ENCODE data around the gene AARS2. TPM values are rescaled to one million over a fixed set of nuclear protein-coding genes. Genes with fewer than 3 reads are reported as not detected.

AARS2 gene
- total and polyA plus RNA-seq, 10 of the 15 experiments (the other 5 are each of a cell fraction or from before 2014, with no cell fraction given): 0.71 to 18.3 (median 12.7) TPM

DNA sequence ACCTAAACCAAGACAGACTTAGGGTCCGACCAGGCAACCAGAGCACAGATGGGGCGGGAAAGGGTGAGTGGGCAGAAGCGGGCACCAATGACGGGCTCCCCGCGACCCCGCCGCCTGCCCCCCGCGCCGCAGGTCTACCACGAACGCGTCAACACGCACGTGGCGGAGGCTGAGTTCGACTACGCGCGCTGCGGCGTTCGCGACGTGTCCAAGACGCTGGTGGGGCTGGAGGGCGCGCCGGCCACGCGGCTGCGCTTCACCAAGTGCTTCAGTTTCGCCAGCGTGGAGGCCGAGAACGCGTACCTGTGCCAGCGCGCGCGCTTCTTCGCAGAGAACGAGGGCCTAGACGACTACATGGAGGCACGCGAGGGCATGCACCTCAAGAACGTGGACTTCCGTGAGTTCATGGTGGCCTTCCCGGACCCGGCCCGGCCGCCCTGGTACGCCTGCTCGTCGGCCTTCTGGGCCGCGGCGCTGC lies 37.8 kb downstream of the AARS2 start:
- ChIA-PET RAD21 (ENCODE audit: unreplicated experiment) (no interaction called here), POLR2A (no interaction called here), CTCF (interaction anchor here (0.6 to 0.8 kb wide), 2 partner anchors 102 to 194 kb away, joined by 3 read pairs; no protein-coding TSS in a partner anchor), SMC1A (ENCODE audit: uncharacterized antibody, unreplicated experiment) (no interaction called here)
- H2AFZ ChIP-seq (ENCODE audit: control insufficient read depth, low read depth, low read length): no peak overlapping the region
- peaks cover 2 to 15% of the 10 kb centered on the region in 2 experiments; a peak in 3 of 4 replicates for H3K27me3 ChIP-seq (replicated peaks in 1 of 2; ENCODE audit: control insufficient read depth in 2 of 2, insufficient read depth in 2 of 2, low read length in 1 of 2)
- ATAC-seq: no peak
- no peak overlapping the region for H3K4me2 ChIP-seq (ENCODE audit: control insufficient read depth, insufficient read depth)
- in situ Hi-C loops (cut with MboI) (no loop called here), intact Hi-C loops (cut with micrococcal nuclease; ENCODE audit: unreplicated experiment) (no loop called here)
- no peak overlapping the region for H3K9ac ChIP-seq (ENCODE audit: control insufficient read depth, insufficient read depth, low read length)
- H3K4me3 ChIP-seq: no peak overlapping the region
- H3K79me2 ChIP-seq (ENCODE audit: control insufficient read depth, insufficient read depth, low read length): no peaks in the 10 kb centered on the region
- BruUV-seq (replicated peaks): no TSS peak
- no peaks in the 10 kb centered on the region; a peak in 1 of 4 replicates for H3K36me3 ChIP-seq (ENCODE audit: control insufficient read depth in 2 of 2, insufficient read depth in 2 of 2, low read length in 1 of 2)
- WGBS (ENCODE audit: insufficient coverage, insufficient replicate concordance, low lambda C conversion rate, missing lambda C conversion rate): 83% methylated on average over 32 of the region's 59 CpGs
- no peak for FAIRE-seq
- no peaks in the 10 kb centered on the region for H3K4me1 ChIP-seq (ENCODE audit: control insufficient read depth, insufficient read depth, low read length)
- H3K9me3 ChIP-seq (replicated peaks; ENCODE audit: control insufficient read depth, insufficient read depth, low read length): no peaks in the 10 kb centered on the region
- DNase-seq (ENCODE audit: low read depth, low spot score): no peak
- H4K20me1 ChIP-seq (ENCODE audit: control insufficient read depth, insufficient read depth): no peaks in the 10 kb centered on the region
- H3K27ac ChIP-seq (ENCODE audit: control insufficient read depth, insufficient read depth): no peak overlapping the region
- no peak for TF ChIP-seq TARDBP (IDR thresholded peaks at IDR 0.05; ENCODE audit: borderline replicate concordance)
- TF ChIP-seq SIN3A (IDR thresholded peaks at IDR 0.05; ENCODE audit: low read depth, low read length): no peak
- TF ChIP-seq SUPT20H (IDR thresholded peaks at IDR 0.05; ENCODE audit: borderline replicate concordance, control insufficient read depth, low read depth, low read length): no peak
- TF ChIP-seq, protein P1, sequence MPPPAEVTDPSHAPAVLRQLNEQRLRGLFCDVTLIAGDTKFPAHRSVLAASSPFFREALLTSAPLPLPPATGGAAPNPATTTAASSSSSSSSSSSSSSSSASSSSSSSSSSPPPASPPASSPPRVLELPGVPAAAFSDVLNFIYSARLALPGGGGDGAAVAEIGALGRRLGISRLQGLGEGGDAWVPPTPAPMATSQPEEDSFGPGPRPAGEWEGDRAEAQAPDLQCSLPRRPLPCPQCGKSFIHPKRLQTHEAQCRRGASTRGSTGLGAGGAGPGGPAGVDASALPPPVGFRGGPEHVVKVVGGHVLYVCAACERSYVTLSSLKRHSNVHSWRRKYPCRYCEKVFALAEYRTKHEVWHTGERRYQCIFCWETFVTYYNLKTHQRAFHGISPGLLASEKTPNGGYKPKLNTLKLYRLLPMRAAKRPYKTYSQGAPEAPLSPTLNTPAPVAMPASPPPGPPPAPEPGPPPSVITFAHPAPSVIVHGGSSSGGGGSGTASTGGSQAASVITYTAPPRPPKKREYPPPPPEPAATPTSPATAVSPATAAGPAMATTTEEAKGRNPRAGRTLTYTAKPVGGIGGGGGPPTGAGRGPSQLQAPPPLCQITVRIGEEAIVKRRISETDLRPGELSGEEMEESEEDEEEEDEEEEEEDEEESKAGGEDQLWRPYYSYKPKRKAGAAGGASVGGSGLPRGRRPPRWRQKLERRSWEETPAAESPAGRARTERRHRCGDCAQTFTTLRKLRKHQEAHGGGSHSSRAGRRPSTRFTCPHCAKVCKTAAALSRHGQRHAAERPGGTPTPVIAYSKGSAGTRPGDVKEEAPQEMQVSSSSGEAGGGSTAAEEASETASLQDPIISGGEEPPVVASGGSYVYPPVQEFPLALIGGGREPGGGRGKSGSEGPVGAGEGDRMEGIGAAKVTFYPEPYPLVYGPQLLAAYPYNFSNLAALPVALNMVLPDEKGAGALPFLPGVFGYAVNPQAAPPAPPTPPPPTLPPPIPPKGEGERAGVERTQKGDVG (CRISPR knock-in tag; IDR thresholded peaks at IDR 0.05): no peak
- TF ChIP-seq, protein P2, sequence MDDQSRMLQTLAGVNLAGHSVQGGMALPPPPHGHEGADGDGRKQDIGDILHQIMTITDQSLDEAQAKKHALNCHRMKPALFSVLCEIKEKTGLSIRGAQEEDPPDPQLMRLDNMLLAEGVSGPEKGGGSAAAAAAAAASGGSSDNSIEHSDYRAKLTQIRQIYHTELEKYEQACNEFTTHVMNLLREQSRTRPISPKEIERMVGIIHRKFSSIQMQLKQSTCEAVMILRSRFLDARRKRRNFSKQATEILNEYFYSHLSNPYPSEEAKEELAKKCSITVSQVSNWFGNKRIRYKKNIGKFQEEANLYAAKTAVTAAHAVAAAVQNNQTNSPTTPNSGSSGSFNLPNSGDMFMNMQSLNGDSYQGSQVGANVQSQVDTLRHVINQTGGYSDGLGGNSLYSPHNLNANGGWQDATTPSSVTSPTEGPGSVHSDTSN (IDR thresholded peaks at IDR 0.05; ENCODE audit: insufficient replicate concordance, low read depth, low read length): no peak
- no peak for TF ChIP-seq FOXM1 (IDR thresholded peaks at IDR 0.05; ENCODE audit: low read depth, low read length)
- no peak for TF ChIP-seq POU2F2 (IDR thresholded peaks at IDR 0.05; ENCODE audit: borderline replicate concordance, low read depth, low read length)
- no peak for TF ChIP-seq MYC (IDR thresholded peaks at IDR 0.05; ENCODE audit: insufficient read depth, insufficient read length, insufficient replicate concordance, low read length, severe bottlenecking)
- TF ChIP-seq, protein P3, sequence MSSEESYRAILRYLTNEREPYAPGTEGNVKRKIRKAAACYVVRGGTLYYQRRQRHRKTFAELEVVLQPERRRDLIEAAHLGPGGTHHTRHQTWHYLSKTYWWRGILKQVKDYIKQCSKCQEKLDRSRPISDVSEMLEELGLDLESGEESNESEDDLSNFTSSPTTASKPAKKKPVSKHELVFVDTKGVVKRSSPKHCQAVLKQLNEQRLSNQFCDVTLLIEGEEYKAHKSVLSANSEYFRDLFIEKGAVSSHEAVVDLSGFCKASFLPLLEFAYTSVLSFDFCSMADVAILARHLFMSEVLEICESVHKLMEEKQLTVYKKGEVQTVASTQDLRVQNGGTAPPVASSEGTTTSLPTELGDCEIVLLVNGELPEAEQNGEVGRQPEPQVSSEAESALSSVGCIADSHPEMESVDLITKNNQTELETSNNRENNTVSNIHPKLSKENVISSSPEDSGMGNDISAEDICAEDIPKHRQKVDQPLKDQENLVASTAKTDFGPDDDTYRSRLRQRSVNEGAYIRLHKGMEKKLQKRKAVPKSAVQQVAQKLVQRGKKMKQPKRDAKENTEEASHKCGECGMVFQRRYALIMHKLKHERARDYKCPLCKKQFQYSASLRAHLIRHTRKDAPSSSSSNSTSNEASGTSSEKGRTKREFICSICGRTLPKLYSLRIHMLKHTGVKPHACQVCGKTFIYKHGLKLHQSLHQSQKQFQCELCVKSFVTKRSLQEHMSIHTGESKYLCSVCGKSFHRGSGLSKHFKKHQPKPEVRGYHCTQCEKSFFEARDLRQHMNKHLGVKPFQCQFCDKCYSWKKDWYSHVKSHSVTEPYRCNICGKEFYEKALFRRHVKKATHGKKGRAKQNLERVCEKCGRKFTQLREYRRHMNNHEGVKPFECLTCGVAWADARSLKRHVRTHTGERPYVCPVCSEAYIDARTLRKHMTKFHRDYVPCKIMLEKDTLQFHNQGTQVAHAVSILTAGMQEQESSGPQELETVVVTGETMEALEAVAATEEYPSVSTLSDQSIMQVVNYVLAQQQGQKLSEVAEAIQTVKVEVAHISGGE (CRISPR knock-in tag; IDR thresholded peaks at IDR 0.05): no peak
- TF ChIP-seq, protein P4, sequence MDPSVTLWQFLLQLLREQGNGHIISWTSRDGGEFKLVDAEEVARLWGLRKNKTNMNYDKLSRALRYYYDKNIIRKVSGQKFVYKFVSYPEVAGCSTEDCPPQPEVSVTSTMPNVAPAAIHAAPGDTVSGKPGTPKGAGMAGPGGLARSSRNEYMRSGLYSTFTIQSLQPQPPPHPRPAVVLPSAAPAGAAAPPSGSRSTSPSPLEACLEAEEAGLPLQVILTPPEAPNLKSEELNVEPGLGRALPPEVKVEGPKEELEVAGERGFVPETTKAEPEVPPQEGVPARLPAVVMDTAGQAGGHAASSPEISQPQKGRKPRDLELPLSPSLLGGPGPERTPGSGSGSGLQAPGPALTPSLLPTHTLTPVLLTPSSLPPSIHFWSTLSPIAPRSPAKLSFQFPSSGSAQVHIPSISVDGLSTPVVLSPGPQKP (IDR thresholded peaks at IDR 0.05; ENCODE audit: low read depth, low read length): no peak
- TF ChIP-seq ETV6 (conservative IDR thresholded peaks at IDR 0.05 in 1 of 2, IDR thresholded peaks at IDR 0.05 in 1 of 2; ENCODE audit: borderline replicate concordance in 1 of 2, low read depth in 1 of 2): no peak
- TF ChIP-seq MEF2B (IDR thresholded peaks at IDR 0.05; ENCODE audit: partially characterized antibody, poor library complexity, severe bottlenecking): no peak
- TF ChIP-seq FOXK2 (IDR thresholded peaks at IDR 0.05): no peak
